Astrocyte of the cerebellum (primary cell): ENCODE data around the gene SLC22A23.

Experiments
- DNase-seq: peaks from one replicate; pipeline ENCODE4 v3.0.0-alpha.2; 2011; ENCODE audit warnings: low read depth
- H3K4me3 ChIP-seq: 2 replicates; pipeline ENCODE4 v1.5.1; 2011; ENCODE audit warnings: mild to moderate bottlenecking, low read depth, low read length, moderate library complexity
- CTCF ChIP-seq: IDR thresholded peaks from 2 replicates; pipeline ENCODE4 v1.5.1; 2012; ENCODE audit warnings: low read length, low read depth, moderate library complexity, mild to moderate bottlenecking; ENCODE audit errors: missing control alignments
- in situ Hi-C: cut with HindIII; loops from 2 replicates; pipeline ENCODE4 v1.10.0; 2017; ENCODE audit warnings: low sequenced_read_pairs

Gene SLC22A23

GRCh38 chr6:3323696-3324261 is 133.1 kb downstream of the SLC22A23 start:
- DNase-seq = no peak
- in situ Hi-C loops = no loop called here
- no peak for TF ChIP-seq CTCF

GRCh38 chr6:3323148-3323547 is 133.7 kb downstream of the SLC22A23 start:
- in situ Hi-C loops = no loop called here
- no peak overlapping the region for H3K4me3 ChIP-seq
- DNase-seq = no peak
- TF ChIP-seq CTCF = no peak

More at GRCh38 chr6:3323696-3324261, 133.1 kb downstream of the SLC22A23 start:
- no peak overlapping the region for H3K4me3 ChIP-seq

- no peak for TF ChIP-seq CTCF
- H3K4me3 ChIP-seq = no peak overlapping the region
- in situ Hi-C loops = no loop called here
- no peak for DNase-seq
Measured at GRCh38 chr6:3322366-3322890, 134.4 kb downstream of the SLC22A23 start.

GRCh38 chr6:3321875-3322274 is 135.0 kb downstream of the SLC22A23 start:
- no peak for TF ChIP-seq CTCF
- no peak overlapping the region for H3K4me3 ChIP-seq
- in situ Hi-C loops = no loop called here
- DNase-seq = no peak

- no peak overlapping the region for H3K4me3 ChIP-seq
- DNase-seq = no peak
- in situ Hi-C loops = no loop called here
- no peak for TF ChIP-seq CTCF
Measured at GRCh38 chr6:3321042-3321441, 135.8 kb downstream of the SLC22A23 start.

GRCh38 chr6:3320238-3320811 is 136.5 kb downstream of the SLC22A23 start:
- H3K4me3 ChIP-seq = no peak overlapping the region
- TF ChIP-seq CTCF = no peak
- DNase-seq = no peak
- in situ Hi-C loops = no loop called here
